GM12864 (cell line): Measurements from ENCODE around the gene LIPC.

Experiments used
- DNase-seq: peaks from one replicate; pipeline ENCODE4 v3.0.0-alpha.2; 2011; ENCODE audit warnings: low read depth
- H3K4me3 ChIP-seq: 2 replicates; pipeline ENCODE4 v1.5.1; 2011; ENCODE audit warnings: mild to moderate bottlenecking, low read depth, low read length, control low read depth
- TF ChIP-seq, protein P1 (sequence below): IDR thresholded peaks from 2 replicates; pipeline ENCODE4 v1.5.1; 2011; ENCODE audit warnings: low read depth, mild to moderate bottlenecking, moderate library complexity, low read length, control low read depth, inconsistent platforms; ENCODE audit errors: missing control alignments

LIPC gene

GRCh38 chr15:58474741-58475323 is 43.0 kb downstream of the LIPC start:
- TF ChIP-seq, protein P1, sequence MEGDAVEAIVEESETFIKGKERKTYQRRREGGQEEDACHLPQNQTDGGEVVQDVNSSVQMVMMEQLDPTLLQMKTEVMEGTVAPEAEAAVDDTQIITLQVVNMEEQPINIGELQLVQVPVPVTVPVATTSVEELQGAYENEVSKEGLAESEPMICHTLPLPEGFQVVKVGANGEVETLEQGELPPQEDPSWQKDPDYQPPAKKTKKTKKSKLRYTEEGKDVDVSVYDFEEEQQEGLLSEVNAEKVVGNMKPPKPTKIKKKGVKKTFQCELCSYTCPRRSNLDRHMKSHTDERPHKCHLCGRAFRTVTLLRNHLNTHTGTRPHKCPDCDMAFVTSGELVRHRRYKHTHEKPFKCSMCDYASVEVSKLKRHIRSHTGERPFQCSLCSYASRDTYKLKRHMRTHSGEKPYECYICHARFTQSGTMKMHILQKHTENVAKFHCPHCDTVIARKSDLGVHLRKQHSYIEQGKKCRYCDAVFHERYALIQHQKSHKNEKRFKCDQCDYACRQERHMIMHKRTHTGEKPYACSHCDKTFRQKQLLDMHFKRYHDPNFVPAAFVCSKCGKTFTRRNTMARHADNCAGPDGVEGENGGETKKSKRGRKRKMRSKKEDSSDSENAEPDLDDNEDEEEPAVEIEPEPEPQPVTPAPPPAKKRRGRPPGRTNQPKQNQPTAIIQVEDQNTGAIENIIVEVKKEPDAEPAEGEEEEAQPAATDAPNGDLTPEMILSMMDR, result no peak
- no peak for DNase-seq
- no peak overlapping the region for H3K4me3 ChIP-seq

DNA sequence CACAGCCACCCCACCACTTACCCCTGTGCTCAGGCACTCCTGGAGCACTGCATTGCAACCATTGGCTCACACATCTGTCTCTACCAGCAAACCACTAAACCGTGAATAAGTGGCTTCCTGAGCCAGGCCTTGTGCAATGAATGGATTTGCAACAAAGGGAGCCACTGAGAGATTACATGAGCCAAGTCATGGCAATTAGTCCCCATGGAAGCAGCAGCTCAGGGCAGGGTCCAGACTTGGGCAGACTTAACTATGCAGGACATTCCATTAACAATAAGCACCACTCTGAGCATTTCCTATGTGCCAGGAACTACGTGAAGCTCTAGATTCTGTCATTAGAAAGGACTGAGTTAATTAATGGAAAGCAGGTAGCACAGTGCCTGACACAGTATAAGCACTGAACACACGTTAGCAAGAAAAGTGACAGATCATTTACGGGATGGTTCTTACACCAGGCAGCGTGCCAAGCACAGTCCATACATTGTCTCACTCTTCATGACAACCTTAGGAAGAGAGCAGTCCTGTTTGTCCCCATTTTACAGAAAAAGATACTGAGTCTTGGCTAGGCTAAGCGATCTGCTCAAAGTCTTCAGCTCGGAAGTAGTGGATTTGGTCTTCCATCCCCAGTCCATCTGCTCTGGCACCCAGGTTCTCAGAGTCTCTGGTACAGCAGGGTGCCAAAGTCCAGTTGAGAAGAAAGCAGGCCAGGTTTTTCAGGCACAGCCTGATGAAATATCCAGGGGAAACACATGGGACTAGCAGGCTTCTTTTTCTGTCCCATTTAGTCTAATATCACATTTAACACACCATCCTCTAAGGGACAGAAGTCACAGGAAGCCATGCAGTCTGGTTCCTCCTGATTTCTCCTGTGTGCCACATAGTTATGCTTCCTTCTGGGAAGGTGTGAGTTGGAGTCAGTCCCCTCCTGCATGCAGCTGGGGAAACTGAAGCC is 44.1 kb downstream of the LIPC start:
- TF ChIP-seq, protein P1, result no peak
- no peak for DNase-seq
- H3K4me3 ChIP-seq, result no peak overlapping the region

DNA sequence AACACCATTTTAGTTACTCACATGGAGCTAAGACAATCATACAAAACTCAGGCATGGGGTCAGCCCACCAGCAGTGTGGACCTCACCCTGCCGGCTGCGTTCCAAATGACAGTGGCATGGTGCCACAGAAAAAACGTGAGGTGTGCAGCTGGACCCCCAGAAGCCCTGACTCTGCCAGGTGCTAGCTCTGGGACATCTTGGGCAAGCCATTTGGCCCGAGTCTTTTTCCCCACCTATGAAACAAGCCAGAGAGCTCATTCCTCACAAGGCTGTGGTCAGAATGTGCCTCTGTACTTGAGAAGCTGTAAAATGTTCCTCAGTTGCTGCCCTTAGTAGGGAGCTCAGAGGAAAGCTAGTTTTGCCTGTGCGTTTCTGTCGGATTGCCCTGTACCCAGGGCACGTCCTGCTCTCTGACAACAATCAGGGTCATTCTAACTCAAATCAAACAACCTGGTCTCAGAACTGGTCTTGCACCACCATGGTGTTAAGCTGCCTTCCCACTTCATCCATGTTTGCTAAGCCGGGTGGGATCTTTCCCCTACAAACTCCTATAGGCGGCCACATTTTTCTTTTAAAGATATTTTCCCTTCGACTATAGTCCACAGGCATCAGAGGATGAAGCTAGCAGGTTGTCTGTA is 44.9 kb downstream of the LIPC start:
- no peak overlapping the region for H3K4me3 ChIP-seq
- TF ChIP-seq, protein P1, result no peak
- no peak for DNase-seq

- H3K4me3 ChIP-seq, result no peak overlapping the region
- TF ChIP-seq, protein P1, result no peak
- DNase-seq, result no peak
These were observed 45.4 kb downstream of the LIPC start for GRCh38 chr15:58477170-58477569.

- DNase-seq, result no peak
- TF ChIP-seq, protein P1, result no peak
- no peak overlapping the region for H3K4me3 ChIP-seq
These were observed 46.2 kb downstream of the LIPC start for GRCh38 chr15:58478035-58478434.

GRCh38 chr15:58478579-58478978 is 46.8 kb downstream of the LIPC start:
- TF ChIP-seq, protein P1, result no peak
- no peak for DNase-seq
- no peak overlapping the region for H3K4me3 ChIP-seq
